PC-9 (cell line): Measurements from ENCODE around the gene GOLGA6L10.
"Not testable (repeated sequence)": the region's sequence is repeated elsewhere in the genome, so short reads cannot be mapped to it uniquely, and the experiment has no call there.

Source experiments
- EZH2 ChIP-seq: fragments of 200-600 bp; sonication (generic); IDR thresholded peaks from 2 replicates; pipeline ENCODE4 v1.8.0; 2017; ENCODE audit warnings: antibody characterized with exemption, low read depth
- TF ChIP-seq, protein P1 (sequence below): fragments of 200-600 bp; sonication (generic); conservative IDR thresholded peaks from 2 replicates; pipeline ENCODE4 v1.6.1; 2017; ENCODE audit warnings: mixed run types, antibody characterized with exemption, mild to moderate bottlenecking, moderate library complexity

DNA sequence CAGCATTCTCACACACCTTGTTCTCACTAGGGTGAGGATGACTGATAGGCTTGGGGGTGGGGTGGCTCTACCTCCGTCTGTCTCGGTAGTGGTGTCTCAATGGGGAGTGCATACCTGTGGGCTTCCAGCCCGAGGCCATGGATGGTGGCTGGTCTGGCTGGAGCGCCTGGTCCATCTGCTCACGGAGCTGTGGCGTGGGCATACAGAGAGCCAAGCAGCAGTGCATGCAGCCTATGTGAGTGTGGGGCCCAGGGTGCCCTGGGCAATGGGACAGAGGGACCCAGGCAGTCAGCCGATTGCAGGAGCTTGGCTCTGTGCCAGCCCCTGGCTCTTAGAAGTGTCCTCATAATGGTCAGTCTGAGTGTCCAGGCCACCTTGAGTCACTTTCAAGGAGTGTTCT, 31.8 kb downstream of the GOLGA6L10 start:
- TF ChIP-seq, protein P1, sequence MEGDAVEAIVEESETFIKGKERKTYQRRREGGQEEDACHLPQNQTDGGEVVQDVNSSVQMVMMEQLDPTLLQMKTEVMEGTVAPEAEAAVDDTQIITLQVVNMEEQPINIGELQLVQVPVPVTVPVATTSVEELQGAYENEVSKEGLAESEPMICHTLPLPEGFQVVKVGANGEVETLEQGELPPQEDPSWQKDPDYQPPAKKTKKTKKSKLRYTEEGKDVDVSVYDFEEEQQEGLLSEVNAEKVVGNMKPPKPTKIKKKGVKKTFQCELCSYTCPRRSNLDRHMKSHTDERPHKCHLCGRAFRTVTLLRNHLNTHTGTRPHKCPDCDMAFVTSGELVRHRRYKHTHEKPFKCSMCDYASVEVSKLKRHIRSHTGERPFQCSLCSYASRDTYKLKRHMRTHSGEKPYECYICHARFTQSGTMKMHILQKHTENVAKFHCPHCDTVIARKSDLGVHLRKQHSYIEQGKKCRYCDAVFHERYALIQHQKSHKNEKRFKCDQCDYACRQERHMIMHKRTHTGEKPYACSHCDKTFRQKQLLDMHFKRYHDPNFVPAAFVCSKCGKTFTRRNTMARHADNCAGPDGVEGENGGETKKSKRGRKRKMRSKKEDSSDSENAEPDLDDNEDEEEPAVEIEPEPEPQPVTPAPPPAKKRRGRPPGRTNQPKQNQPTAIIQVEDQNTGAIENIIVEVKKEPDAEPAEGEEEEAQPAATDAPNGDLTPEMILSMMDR: not testable (repeated sequence)
- not testable (repeated sequence) for TF ChIP-seq EZH2
